CD4-positive, alpha-beta T cell treated with Interleukin-10 for 1 hour (primary cell): ENCODE results near the gene AIF1.

Experiments
- DNase-seq: peaks from one replicate; pipeline ENCODE4 v3.0.0-alpha.2; 2020

AIF1 gene

DNA sequence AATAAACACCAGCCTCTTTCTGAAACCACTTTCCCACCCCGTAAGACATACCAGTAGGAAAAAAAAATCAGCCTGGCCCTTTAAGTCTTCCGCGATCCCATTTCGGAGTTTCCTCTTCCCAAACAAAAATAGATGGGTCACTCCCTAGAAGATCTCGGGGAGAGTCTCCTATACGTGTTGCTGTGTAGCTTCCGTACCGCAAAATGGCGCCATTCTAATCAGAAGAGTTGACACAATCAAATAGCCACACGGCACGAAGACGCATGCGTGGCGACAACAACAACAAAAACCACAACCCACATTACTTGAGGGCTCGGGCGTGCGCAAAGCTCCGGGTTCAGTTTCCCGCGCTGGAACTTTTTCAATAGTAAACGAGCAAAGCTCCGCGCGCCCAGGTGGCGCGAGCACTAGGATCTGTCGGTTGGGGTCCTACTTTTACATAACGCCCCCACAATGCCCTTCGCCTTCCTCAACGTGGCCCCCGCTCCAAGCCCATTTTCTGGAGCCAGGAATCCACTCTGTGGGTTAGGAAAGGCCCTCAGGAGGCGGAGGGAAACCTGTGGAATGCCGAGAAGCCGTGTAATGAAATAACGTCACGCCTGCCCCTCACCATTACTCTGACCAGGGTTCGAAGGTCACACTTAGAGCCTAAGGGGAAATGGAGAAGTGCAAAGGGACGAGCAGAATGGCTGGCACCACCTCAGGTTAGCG, 49.9 kb downstream of the AIF1 start, which contains the start of gene GPANK1:
Gene GPANK1, minus strand, starts transcription at position 208 of the 711 bp plus-strand sequence. CDS start 519 bp downstream, outside the sequence.
- DNase-seq, result peak; percentile 94

DNA sequence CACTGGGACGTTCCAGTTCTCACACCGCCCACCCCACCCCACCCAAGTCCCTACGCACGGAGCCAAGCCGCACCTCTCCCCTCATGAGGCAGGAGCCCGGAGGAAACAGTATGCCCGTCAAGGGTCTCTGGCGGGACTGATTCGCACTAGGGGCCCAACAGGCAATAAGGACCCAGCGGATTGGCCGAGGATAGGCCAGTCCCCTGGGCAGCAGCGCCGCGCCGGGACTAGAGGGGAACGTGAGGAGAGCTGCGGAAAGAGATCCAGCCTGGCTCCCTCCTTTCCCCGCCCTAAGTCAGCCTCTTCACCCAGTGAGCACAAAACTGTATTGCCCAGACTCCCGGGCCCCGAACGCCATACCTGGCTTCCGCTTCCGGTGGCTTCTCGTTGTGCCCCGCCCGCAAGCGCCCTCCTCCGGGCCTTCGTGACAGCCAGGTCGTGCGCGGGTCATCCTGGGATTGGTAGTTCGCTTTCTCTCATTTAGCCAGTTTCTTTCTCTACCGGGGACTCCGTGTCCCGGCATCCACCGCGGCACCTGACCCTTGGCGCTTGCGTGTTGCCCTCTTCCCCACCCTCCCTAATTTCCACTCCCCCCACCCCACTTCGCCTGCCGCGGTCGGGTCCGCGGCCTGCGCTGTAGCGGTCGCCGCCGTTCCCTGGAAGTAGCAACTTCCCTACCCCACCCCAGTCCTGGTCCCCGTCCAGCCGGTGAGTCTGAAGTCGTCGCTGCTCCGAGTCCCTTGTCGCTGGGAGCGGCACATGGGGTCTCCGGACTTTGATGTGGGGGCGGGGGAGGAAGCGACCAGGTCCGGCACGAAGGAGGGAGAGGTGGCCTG, 50.7 kb downstream of the AIF1 start, which contains the start of gene CSNK2B:
Gene CSNK2B, plus strand, starts transcription at position 580 of the 836 bp plus-strand sequence. CDS start 752 bp downstream, outside the sequence.
- DNase-seq, result peak; percentile 98

DNA sequence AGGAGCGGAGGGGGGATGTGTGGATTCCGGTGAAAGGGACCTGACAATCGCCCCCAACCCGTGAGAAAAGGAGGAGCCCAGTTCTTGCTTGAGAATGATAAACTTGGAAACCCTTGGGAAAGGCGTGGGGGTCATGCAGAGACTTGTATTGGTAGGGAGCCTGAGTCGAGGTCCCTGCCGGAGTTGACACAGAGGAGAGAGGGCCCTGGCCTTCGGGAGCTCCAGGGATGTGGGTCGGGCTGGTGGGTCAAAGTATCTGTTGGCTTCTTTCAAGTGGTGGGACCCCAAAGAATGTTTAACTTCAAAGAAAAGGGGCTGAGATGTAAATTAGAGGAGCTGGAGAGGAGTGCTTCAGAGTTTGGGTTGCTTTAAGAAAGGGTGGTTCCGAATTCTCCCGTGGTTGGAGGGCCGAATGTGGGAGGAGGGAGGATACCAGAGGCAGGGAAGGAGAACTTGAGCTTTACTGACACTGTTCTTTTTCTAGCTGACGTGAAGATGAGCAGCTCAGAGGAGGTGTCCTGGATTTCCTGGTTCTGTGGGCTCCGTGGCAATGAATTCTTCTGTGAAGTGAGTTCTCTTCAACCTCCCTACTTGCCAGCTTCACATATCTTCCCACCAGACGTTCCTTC, 51.4 kb downstream of the AIF1 start:
- no peak for DNase-seq
